ENCODE results near the gene PRKCA.

DNA sequence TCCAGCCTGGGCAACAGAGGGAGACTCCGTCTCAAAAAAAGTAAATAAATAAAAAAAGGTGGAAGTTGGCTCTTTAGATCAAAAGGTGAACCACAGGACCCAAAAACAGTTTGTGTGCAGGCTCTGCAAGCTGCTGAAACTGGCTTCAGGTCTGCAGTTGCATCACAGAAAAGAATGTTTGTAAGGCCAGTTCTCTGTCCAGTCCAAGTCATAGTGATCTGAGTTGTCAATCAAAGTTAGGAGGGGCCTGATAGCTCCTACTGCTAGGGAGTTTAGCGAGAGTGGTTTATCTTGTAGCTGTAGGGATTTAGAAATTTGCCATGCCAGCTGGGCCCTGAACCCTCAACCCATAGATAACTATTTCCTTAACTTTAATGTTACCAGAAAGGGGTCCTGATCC lies 431.3 kb downstream of the PRKCA start:
- TF ChIP-seq RAD21 (CRISPR knock-in tag; IDR thresholded peaks at IDR 0.05) (no peak), GTF3A (CRISPR knock-in tag; conservative IDR thresholded peaks at IDR 0.05) (no peak), MYNN (CRISPR knock-in tag; IDR thresholded peaks at IDR 0.05; ENCODE audit: low read depth) (no peak), JUNB (CRISPR knock-in tag; IDR thresholded peaks at IDR 0.05; ENCODE audit: borderline replicate concordance) (no peak), FOXJ3 (CRISPR knock-in tag; IDR thresholded peaks at IDR 0.05; ENCODE audit: borderline replicate concordance) (no peak), JUND (CRISPR knock-in tag; IDR thresholded peaks at IDR 0.05) (no peak), POLR2AphosphoS5 (IDR thresholded peaks at IDR 0.05; ENCODE audit: low read depth, low read length) (no peak), RFX5 (IDR thresholded peaks at IDR 0.05; ENCODE audit: low read depth, low read length) (no peak)
- TF ChIP-seq, protein P1, sequence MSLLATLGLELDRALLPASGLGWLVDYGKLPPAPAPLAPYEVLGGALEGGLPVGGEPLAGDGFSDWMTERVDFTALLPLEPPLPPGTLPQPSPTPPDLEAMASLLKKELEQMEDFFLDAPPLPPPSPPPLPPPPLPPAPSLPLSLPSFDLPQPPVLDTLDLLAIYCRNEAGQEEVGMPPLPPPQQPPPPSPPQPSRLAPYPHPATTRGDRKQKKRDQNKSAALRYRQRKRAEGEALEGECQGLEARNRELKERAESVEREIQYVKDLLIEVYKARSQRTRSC (CRISPR knock-in tag; IDR thresholded peaks at IDR 0.05; ENCODE audit: low read depth): no peak

Measured in HepG2 (cell line).